Measurements from ENCODE around the gene PGBD2.

- no peak for TF ChIP-seq CTCF (IDR thresholded peaks at IDR 0.05)
- peak in 1 of 2 donors; percentile 8 for TF ChIP-seq POLR2A (IDR thresholded peaks at IDR 0.05)
These were observed 33.2 kb upstream of the PGBD2 start for GRCh38 chr1:248872752-248873408.
